ENCODE results near the gene SUMO3.

GRCh38 chr21:44833663-44834062, 15.8 kb upstream of the SUMO3 start:
- TF ChIP-seq, protein P1, sequence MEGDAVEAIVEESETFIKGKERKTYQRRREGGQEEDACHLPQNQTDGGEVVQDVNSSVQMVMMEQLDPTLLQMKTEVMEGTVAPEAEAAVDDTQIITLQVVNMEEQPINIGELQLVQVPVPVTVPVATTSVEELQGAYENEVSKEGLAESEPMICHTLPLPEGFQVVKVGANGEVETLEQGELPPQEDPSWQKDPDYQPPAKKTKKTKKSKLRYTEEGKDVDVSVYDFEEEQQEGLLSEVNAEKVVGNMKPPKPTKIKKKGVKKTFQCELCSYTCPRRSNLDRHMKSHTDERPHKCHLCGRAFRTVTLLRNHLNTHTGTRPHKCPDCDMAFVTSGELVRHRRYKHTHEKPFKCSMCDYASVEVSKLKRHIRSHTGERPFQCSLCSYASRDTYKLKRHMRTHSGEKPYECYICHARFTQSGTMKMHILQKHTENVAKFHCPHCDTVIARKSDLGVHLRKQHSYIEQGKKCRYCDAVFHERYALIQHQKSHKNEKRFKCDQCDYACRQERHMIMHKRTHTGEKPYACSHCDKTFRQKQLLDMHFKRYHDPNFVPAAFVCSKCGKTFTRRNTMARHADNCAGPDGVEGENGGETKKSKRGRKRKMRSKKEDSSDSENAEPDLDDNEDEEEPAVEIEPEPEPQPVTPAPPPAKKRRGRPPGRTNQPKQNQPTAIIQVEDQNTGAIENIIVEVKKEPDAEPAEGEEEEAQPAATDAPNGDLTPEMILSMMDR (conservative IDR thresholded peaks at IDR 0.05 in 1 of 2, IDR thresholded peaks at IDR 0.05 in 1 of 2; ENCODE audit: extremely low read depth in 1 of 2, insufficient read depth in 1 of 2, low read depth in 1 of 2, low read length in 2 of 2): no peak
- TF ChIP-seq EZH2 (IDR thresholded peaks at IDR 0.05; ENCODE audit: borderline replicate concordance, low read length): no peak

Data from mammary epithelial cell (primary cell).